Vagina (tissue), 2 donors: ENCODE measurements around the gene ATP11A.

Experiments used
- CTCF ChIP-seq, 3 experiments: fragments of 450-650 bp in 2 of 3; fragments of 200-600 bp in 1 of 3; sonication (generic) in 1 of 3; IDR thresholded peaks; one replicate each; pipeline ENCODE4 v1.5.1; 2017 to 2019; ENCODE audit warnings: antibody characterized with exemption in 3 of 3, mild to moderate bottlenecking in 2 of 3, moderate library complexity in 2 of 3
- POLR2A ChIP-seq, 2 donors: fragments of 450-650 bp; IDR thresholded peaks; one replicate each; pipeline ENCODE4 v1.6.1; 2017; ENCODE audit warnings: antibody characterized with exemption in 2 of 2, mild to moderate bottlenecking in 2 of 2, moderate library complexity in 2 of 2

- TF ChIP-seq CTCF (IDR thresholded peaks at IDR 0.05), result no peak
- TF ChIP-seq POLR2A (IDR thresholded peaks at IDR 0.05), result no peak
These were observed 5.3 kb downstream of the ATP11A start for GRCh38 chr13:112695121-112695520.
